HG03103 (cell line): ENCODE data around the gene SLC35D1.

ENCODE experiments used
- ATAC-seq: cut with Tn5 transposase; IDR thresholded peaks from one replicate; pipeline ENCODE4 v1.9.1; 2021; ENCODE audit warnings: low read depth; ENCODE audit not compliant: unreplicated experiment

Gene SLC35D1

DNA sequence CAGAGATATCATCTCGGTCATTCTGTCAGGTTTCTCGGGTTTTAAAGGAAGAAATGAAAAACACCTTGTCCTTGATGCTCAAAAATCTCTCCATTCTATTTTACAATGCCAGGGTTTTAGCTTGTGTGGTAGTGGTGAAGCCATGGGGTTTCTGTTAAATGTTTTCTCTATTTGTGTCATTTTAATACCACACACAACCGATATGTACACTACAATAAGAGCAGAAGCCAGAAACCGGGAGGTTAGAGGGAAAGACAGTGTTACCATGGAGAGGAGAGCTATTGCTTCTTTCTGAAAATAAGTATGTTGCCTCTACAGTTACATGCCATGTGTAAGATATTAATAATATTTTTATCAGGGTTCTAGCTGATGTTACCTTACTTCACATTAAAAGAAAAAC lies 2.8 kb downstream of the SLC35D1 start:
- ATAC-seq = no peak

- ATAC-seq = no peak
Measured at GRCh38 chr1:67044631-67045270, 9.2 kb downstream of the SLC35D1 start.

DNA sequence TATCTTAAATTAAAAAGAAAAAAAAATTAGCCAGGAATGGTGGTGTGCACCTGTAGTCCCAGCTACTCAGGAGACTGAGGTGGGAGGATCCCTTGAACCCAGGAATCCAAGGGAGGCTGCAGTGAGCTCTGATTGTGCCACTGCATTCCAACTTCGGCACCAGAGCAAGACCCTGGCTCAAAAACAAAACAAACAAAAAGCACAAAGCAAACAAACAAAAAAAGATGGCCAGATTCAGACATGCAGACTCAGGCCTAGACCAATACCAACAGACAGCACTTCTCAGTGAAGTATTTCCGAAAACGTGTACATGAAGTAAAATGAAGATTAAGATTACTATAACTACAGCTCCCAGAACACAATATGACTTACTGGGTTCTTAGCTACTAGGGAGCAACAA lies 10.6 kb downstream of the SLC35D1 start:
- no peak for ATAC-seq

DNA sequence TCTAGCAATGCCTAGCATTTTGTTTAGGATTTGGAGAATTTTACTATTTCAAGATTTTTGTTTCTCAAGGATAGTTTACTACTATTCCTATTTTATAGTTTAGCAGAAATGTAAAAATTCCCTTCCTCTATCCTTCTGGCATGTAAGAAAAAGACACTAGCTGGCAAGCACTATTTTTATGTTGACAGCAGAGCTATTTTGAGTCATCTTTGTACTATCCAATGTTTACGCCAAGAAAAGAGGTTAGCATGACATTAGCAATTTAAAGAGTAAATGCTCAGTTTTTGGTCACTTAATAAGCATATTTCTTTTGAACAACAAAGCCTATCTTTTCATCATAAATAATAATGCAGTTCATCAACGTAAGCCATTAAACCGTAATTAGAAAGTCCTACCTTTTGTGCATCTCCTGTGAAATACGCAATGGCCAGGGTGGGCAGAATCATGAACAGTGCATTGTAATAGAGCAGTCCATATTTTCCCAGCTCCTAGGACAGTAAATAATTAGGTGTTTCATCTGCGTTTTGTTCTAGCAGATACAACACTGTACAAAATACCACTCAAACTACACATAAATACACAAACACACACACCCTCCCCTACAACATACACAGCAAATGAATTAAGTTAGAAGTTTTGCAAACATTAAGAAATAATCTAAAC lies 12.0 kb downstream of the SLC35D1 start:
- ATAC-seq = no peak

DNA sequence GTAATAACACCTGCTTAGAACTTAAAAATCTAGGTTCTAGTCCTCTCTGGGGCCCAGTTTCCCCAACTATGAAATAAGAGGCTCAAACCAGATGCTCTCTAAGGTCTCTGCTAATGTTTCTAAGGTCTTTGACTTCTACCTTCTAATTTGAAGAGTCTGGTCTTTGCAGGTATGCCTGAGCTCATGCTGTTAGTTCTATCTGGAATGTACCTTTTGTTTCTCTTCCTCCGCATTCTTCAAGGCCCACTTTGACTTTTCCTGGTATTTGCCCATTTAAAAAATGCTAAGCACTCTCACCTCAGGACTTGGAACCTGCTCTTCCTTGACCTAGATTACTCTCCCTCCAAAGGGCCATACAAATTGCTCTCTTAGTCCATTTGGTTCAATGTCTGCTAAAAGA lies 13.5 kb downstream of the SLC35D1 start:
- no peak for ATAC-seq

- no peak for ATAC-seq
Measured at GRCh38 chr1:67031859-67032247, 22.1 kb downstream of the SLC35D1 start.

GRCh38 chr1:67031121-67031858 lies 22.7 kb downstream of the SLC35D1 start:
- no peak for ATAC-seq

DNA sequence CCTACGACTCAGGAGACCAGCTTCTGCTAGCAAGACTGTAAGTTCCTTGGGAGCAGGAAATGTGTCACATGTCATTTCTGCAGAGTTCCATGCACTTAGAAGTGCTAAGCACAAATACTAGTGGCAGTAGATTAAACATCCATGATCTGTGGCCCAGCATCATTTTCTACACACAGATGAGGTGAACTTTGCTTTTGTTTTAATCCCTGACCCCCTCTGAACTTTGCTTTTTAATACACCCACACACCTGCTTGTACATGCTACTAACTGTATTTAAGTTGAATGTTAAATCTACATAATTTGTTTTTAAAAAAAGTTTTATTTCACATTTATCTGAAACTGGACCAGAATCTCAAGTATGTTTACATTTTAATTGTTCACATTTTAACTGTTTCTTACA lies 24.5 kb downstream of the SLC35D1 start:
- no peak for ATAC-seq

DNA sequence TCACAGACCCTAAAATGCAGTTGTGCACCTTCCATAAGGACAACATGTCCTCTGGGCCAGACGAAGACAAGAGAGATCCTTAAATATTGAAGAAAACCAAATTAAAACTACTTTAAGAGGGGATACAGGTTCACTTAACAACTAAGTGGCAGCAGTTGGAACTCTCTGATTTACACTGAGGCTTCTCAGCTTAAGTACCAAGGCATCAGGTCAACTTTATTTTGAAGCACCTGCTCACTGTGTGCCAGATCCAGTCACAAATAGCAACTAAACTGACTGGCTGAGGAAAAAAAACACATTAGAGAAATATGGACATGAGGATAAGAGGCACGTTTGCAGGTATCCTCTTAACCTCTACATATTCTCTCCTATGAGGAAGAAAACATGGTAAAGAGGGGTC lies 33.2 kb downstream of the SLC35D1 start:
- no peak for ATAC-seq

DNA sequence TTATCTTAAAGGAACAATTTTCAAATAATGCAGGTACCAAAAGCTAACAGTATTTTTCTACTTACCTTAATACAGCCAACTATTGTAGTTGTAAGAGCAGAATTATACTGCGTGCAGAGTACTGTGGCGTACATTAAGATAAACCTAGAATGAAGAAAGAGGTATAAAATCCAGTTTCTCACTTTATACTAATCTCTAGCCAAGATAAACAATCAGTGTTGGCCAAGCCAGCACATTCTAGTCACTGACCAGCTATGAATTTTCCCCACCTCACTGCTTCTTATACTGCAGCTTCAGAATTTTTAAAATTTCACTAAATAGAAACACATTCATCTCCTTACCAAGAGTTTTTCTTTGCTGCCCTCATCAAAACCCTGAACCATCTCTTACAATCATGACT lies 33.6 kb downstream of the SLC35D1 start:
- no peak for ATAC-seq

DNA sequence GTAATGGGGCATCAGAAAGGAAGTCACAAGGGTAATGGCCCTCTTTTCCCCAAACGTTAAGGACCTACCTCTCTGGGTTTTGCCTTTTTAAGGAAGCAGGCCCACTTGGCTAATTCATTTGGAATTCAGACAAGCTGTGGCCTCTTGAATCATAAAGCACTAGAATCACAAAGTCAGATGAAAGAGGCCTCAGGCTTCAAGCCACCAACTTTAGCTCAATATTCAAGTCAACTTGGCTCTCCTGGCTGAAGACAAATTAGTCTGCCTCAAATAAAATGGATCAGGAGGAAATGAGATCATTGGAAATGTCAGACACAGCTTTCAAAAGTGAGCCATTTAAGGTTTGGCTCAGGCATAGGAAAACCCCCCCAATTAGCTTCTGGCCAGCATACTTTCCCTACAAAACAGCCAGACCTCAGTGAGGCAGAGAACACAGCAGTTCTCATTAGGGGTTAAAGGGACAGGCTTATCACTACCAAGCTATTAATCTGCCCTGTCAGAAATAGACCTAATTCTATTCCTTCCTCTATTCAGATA lies 34.3 kb downstream of the SLC35D1 start:
- ATAC-seq = no peak

DNA sequence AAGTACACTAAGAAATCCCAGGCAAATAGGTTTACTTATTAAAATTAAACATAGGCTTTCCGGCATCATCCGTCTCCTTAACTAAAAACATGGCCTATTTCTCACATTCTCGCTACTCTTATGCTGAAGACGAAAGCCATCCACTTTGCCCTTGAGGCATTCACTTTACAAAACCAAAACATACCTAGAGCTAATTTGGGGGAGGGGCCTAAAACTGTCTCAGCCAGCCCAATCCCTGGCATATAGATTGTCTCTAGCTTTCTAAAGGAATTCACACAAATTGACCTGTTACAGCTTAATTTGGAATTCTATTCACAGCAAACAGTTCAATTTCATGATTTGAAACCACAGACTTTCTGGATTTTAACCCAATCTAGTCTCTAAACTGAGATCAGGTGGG lies 34.8 kb downstream of the SLC35D1 start:
- ATAC-seq = no peak

- ATAC-seq = no peak
Measured at GRCh38 chr1:67018574-67018973, 35.4 kb downstream of the SLC35D1 start.

- ATAC-seq = no peak
Measured at GRCh38 chr1:67013573-67013972, 40.4 kb downstream of the SLC35D1 start.

- no peak for ATAC-seq
Measured at GRCh38 chr1:67009792-67010191, 44.2 kb downstream of the SLC35D1 start.

DNA sequence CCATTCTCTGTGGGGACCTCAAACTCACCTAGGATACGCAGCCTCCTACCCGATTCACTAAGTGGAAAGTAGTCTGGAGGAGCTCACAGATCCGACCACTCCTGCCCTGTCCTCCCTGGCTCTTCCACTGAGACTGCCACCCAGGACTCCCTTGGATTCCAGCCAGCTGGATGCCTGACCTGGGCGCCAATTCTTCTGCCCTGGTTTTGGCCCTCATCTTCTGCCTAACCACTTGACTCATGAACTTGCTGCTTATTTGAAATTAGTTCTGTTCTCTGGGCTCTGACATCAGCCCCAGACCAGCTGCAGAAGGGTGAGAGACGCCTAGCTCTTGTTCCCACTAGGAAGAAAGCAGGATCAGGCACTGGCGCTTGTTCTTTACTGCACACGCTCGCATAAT lies 48.9 kb downstream of the SLC35D1 start:
- ATAC-seq = no peak

GRCh38 chr1:67004176-67004575 lies 49.8 kb downstream of the SLC35D1 start:
- ATAC-seq = no peak

DNA sequence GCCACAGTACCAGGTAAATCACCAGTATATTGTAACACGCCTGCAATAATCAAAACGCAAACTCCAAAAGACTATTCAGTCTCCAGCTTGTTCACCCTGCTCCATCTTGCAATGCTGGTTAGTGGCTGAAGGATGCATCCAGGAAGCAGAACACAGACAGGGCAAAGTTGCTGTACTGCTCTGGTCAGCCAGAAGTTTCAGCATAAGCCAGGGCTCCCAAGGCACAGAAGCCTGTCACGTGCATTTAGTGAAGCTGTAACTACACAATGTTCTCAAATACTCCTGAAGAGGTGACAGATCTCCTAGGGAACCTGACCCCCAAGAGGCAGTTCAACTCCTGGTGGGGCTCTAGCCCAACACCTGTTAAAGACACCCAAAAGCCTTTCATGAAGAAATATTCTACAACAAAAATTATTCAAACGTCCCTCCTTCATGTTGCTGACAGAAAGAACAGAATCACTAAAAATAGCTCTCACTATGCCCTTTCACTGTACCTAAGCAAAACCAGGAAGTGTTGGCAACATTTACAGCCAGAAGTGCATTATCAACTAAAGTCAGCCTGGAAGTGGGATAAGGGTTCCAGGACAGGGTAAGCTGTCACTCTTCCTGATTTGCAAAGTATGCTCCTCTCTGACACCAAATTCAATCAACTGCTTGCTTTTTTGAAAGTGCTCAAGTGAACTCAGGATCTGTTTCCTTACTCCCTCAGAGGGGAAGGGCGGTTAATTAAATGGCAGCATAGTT lies 52.1 kb downstream of the SLC35D1 start:
- no peak for ATAC-seq

DNA sequence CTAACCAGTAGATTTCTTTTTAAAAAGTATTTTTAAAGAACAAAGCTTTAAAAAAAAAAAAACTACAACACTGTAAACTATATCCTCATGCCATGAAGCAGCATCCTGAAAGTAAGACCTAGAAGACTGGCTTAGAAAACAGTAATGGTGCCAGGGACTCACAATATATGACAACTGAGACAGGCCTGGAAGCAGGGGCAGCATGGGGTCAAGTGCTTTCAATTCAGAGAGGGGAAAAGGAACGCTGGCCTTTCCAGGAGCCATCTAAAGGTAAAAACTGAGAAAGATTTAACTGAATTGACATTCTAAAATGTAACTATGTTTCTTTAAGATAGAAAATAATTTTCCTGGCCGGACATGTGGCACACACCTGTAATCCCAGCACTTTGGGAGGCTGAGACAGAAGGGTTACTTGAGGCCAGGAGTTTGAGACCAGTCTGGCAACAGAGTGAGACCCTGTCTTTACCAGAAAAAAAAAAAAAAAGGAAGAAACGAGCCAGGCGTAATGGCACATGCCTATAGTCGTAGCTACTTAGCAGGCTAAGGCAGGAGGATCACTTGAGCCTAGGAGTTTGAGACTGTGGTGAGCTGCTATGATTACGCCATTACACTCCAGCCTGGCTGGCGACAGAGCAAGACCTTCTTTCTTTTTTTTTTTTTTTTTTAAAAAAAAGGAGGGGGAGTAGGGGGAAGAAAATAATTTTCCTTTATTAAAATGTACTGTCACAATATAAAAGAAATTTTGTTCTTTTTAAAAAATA lies 54.1 kb downstream of the SLC35D1 start:
- no peak for ATAC-seq

- ATAC-seq = no peak
Measured at GRCh38 chr1:66998972-66999371, 55.0 kb downstream of the SLC35D1 start.
